Measurements from ENCODE around the gene SRP14.

DNA sequence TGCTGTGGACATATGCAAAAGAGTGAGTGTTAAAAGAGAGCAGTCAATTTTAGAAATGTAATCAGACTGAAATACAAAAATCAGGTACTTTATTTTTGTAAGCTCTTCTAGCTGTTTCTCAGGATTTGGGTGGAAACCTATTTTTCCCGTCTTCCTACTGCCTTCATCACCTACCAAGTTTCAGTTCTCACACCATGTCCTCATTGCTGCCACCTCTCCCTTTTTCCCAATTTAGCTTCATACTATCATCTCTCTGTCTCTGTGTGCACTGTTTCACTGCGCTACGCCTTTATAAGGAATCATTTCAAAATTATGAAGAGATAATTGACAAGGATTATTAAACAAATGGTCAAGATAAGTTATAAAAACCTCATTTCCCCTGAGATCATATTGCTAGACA, 7.7 kb downstream of the SRP14 start:
- TF ChIP-seq, protein P1, sequence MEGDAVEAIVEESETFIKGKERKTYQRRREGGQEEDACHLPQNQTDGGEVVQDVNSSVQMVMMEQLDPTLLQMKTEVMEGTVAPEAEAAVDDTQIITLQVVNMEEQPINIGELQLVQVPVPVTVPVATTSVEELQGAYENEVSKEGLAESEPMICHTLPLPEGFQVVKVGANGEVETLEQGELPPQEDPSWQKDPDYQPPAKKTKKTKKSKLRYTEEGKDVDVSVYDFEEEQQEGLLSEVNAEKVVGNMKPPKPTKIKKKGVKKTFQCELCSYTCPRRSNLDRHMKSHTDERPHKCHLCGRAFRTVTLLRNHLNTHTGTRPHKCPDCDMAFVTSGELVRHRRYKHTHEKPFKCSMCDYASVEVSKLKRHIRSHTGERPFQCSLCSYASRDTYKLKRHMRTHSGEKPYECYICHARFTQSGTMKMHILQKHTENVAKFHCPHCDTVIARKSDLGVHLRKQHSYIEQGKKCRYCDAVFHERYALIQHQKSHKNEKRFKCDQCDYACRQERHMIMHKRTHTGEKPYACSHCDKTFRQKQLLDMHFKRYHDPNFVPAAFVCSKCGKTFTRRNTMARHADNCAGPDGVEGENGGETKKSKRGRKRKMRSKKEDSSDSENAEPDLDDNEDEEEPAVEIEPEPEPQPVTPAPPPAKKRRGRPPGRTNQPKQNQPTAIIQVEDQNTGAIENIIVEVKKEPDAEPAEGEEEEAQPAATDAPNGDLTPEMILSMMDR (IDR thresholded peaks at IDR 0.05), result no peak
- no peak for TF ChIP-seq POLR2A (IDR thresholded peaks at IDR 0.05)
- TF ChIP-seq POLR2AphosphoS5 (IDR thresholded peaks at IDR 0.05), result no peak
